HG02943 (cell line): ENCODE measurements around the gene JAK2.
"Not testable (repeated sequence)": the region's sequence is repeated elsewhere in the genome, so short reads cannot be mapped to it uniquely, and the experiment has no call there.

Experiments
- ATAC-seq: cut with Tn5 transposase; IDR thresholded peaks from one replicate; pipeline ENCODE4 v1.9.1; 2021; ENCODE audit warnings: mild to moderate bottlenecking, low read depth, moderate library complexity; ENCODE audit not compliant: unreplicated experiment

Gene JAK2

GRCh38 chr9:5040730-5041389, 55.8 kb downstream of the JAK2 start:
- no peak for ATAC-seq

GRCh38 chr9:5041390-5042115, 56.5 kb downstream of the JAK2 start:
- no peak for ATAC-seq

GRCh38 chr9:5042661-5043178, 57.6 kb downstream of the JAK2 start:
- ATAC-seq: no peak

GRCh38 chr9:5043381-5043780, 58.3 kb downstream of the JAK2 start:
- ATAC-seq: no peak

- ATAC-seq: no peak
These were observed 59.1 kb downstream of the JAK2 start for GRCh38 chr9:5044160-5044559.

GRCh38 chr9:5052838-5053237, 67.8 kb downstream of the JAK2 start:
- ATAC-seq: no peak

GRCh38 chr9:5062631-5063030, 77.6 kb downstream of the JAK2 start:
- ATAC-seq: no peak

GRCh38 chr9:5072871-5073270, 87.8 kb downstream of the JAK2 start:
- ATAC-seq: no peak

- no peak for ATAC-seq
These were observed 88.6 kb downstream of the JAK2 start for GRCh38 chr9:5073701-5074100.

- ATAC-seq: no peak
These were observed 100.9 kb downstream of the JAK2 start for GRCh38 chr9:5085993-5086392.

GRCh38 chr9:5089737-5090136, 104.7 kb downstream of the JAK2 start:
- ATAC-seq: no peak

GRCh38 chr9:5095795-5096194, 110.7 kb downstream of the JAK2 start:
- no peak for ATAC-seq

- no peak for ATAC-seq
These were observed 114.4 kb downstream of the JAK2 start for GRCh38 chr9:5099466-5099865.

GRCh38 chr9:5101127-5101526, 116.1 kb downstream of the JAK2 start:
- ATAC-seq: not testable (repeated sequence)

- ATAC-seq: not testable (repeated sequence)
These were observed 121.4 kb downstream of the JAK2 start for GRCh38 chr9:5106517-5106916.

GRCh38 chr9:5110867-5111681, 126.0 kb downstream of the JAK2 start:
- ATAC-seq: no peak

GRCh38 chr9:5111696-5112095, 126.6 kb downstream of the JAK2 start:
- ATAC-seq: no peak

- ATAC-seq: no peak
These were observed 127.1 kb downstream of the JAK2 start for GRCh38 chr9:5112109-5112592.

- no peak for ATAC-seq
These were observed 127.6 kb downstream of the JAK2 start for GRCh38 chr9:5112646-5113045.

GRCh38 chr9:5113523-5113922, 128.5 kb downstream of the JAK2 start:
- ATAC-seq: no peak
